Activated naive CD4-positive, alpha-beta T cell treated with anti-CD3 and anti-CD28 coated beads for 36 hours (primary cell): ENCODE measurements around the gene KCNQ1. TPM values are rescaled to one million over a fixed set of nuclear protein-coding genes. Genes with fewer than 3 reads are reported as not detected.

ENCODE experiments used
- CTCF ChIA-PET: fragments of 350-600 bp; sonication (Branson Sonifier 250); formaldehyde crosslinking; loops from one replicate; lab custom pipeline; 2021; ENCODE audit warnings: antibody characterized with exemption; lab: Charles Lee
- DNase-seq: peaks from one replicate; pipeline ENCODE4 v3.0.0-alpha.2; 2020
- H3K27ac Mint-ChIP-seq: one replicate; pipeline ENCODE4 v1.8.0; 2021; ENCODE audit warnings: mild to moderate bottlenecking, mixed read lengths
- H3K27me3 Mint-ChIP-seq: one replicate; pipeline ENCODE4 v1.8.0; 2021; ENCODE audit warnings: low read depth, mixed read lengths
- H3K36me3 Mint-ChIP-seq: one replicate; pipeline ENCODE4 v1.8.0; 2021; ENCODE audit warnings: low read depth, mixed read lengths
- H3K4me1 Mint-ChIP-seq: one replicate; pipeline ENCODE4 v1.8.0; 2021; ENCODE audit warnings: low read depth, mixed read lengths
- H3K4me3 Mint-ChIP-seq: one replicate; pipeline ENCODE4 v1.8.0; 2021; ENCODE audit warnings: mild to moderate bottlenecking, moderate library complexity, mixed read lengths
- H3K9me3 Mint-ChIP-seq: one replicate; pipeline ENCODE4 v1.8.0; 2021; ENCODE audit warnings: mixed read lengths
- intact Hi-C: fragments of 100-400 bp; cut with micrococcal nuclease; formaldehyde crosslinking; loops from one replicate; pipeline ENCODE4 v1.15.1; 2023
- total RNA-seq, 2 experiments: library from RNA; stranded (reverse); gene quantifications; one replicate each; pipeline ENCODE4 v1.2.3, GENCODE V29; 2021

Gene KCNQ1
- total RNA-seq, 2 experiments from 2014 or later, result 10.6 to 10.8 TPM

- Mint-ChIP-seq H3K27me3 (no peaks in the 10 kb centered on the region), H3K4me3 (peak overlapping the region; percentile 84), H3K36me3 (no peaks in the 10 kb centered on the region), H3K27ac (peak overlapping the region; percentile 80), H3K4me1 (peaks cover 16% of the 10 kb centered on the region), H3K9me3 (no peaks in the 10 kb centered on the region)
- DNase-seq, result no peak
- CTCF ChIA-PET, result interaction anchor here (0.5 to 11.3 kb wide), 13 partner anchors 8 to 590 kb away, joined by 3 to 280 read pairs (median 5); partner anchors contain the start of genes C11orf21, PHLDA2 and TSPAN32
- intact Hi-C loops, result loop anchor here (1.0 to 2.0 kb wide), 6 partner anchors 11 to 491 kb away; partner anchors contain the start of gene TSSC4
Measured at GRCh38 chr11:2891326-2892214, 446.8 kb downstream of the KCNQ1 start.

- CTCF ChIA-PET, result interaction anchor here (0.5 to 11.3 kb wide), 14 partner anchors 9 to 386 kb away, joined by 3 to 280 read pairs (median 4); partner anchors contain the start of gene PHLDA2
- H3K27me3 Mint-ChIP-seq, result no peaks in the 10 kb centered on the region
- peaks cover 16% of the 10 kb centered on the region for H3K4me1 Mint-ChIP-seq
- no peaks in the 10 kb centered on the region for H3K36me3 Mint-ChIP-seq
- intact Hi-C loops, result loop anchor here (1.0 to 2.0 kb wide), 6 partner anchors 10 to 492 kb away; partner anchors contain the start of gene TSSC4
- H3K27ac Mint-ChIP-seq, result peak overlapping the region; percentile 80
- peak; percentile 79 for DNase-seq
- peak overlapping the region; percentile 84 for H3K4me3 Mint-ChIP-seq
- no peaks in the 10 kb centered on the region for H3K9me3 Mint-ChIP-seq
Measured at GRCh38 chr11:2892215-2892966, 447.6 kb downstream of the KCNQ1 start.

GRCh38 chr11:2892967-2893528 lies 448.2 kb downstream of the KCNQ1 start:
- Mint-ChIP-seq H3K27ac (peak overlapping the region; percentile 53), H3K4me1 (peaks cover 20% of the 10 kb centered on the region), H3K27me3 (no peaks in the 10 kb centered on the region), H3K36me3 (no peaks in the 10 kb centered on the region), H3K4me3 (peak overlapping the region; percentile 84), H3K9me3 (no peaks in the 10 kb centered on the region)
- intact Hi-C loops, result loop anchor here (1.0 to 2.0 kb wide), 6 partner anchors 9 to 493 kb away; partner anchors contain the start of gene TSSC4
- CTCF ChIA-PET, result interaction anchor here (0.5 to 11.3 kb wide), 13 partner anchors 10 to 386 kb away, joined by 3 to 280 read pairs (median 4); partner anchors contain the start of gene PHLDA2
- DNase-seq, result peak; percentile 67

GRCh38 chr11:2893935-2894334 lies 449.1 kb downstream of the KCNQ1 start:
- H3K4me1 Mint-ChIP-seq, result peaks cover 29% of the 10 kb centered on the region
- H3K4me3 Mint-ChIP-seq, result peak overlapping the region; percentile 39
- no peak for DNase-seq
- CTCF ChIA-PET, result interaction anchor here (0.8 to 11.3 kb wide), 3 partner anchors 36 to 360 kb away, joined by 3 to 280 read pairs (median 8); no protein-coding TSS in a partner anchor
- H3K27me3 Mint-ChIP-seq, result no peaks in the 10 kb centered on the region
- intact Hi-C loops, result loop anchor here (2.0 kb wide), 1 partner anchor 447 kb away; no protein-coding TSS in a partner anchor
- H3K27ac Mint-ChIP-seq, result no peak overlapping the region
- no peaks in the 10 kb centered on the region for H3K9me3 Mint-ChIP-seq
- H3K36me3 Mint-ChIP-seq, result no peaks in the 10 kb centered on the region

GRCh38 chr11:2896047-2896446 lies 451.2 kb downstream of the KCNQ1 start:
- CTCF ChIA-PET, result interaction anchor here (0.6 kb wide), 1 partner anchor 67 kb away, joined by 3 read pairs; no protein-coding TSS in a partner anchor
- no peaks in the 10 kb centered on the region for H3K27me3 Mint-ChIP-seq

GRCh38 chr11:2897048-2897447 lies 452.2 kb downstream of the KCNQ1 start:
- DNase-seq, result no peak
- CTCF ChIA-PET, result no interaction called here
- H3K4me3 Mint-ChIP-seq, result no peak overlapping the region
- peaks cover 35% of the 10 kb centered on the region for H3K4me1 Mint-ChIP-seq
- no peaks in the 10 kb centered on the region for H3K9me3 Mint-ChIP-seq
- H3K27ac Mint-ChIP-seq, result no peak overlapping the region
- H3K36me3 Mint-ChIP-seq, result peaks cover 2% of the 10 kb centered on the region
- H3K27me3 Mint-ChIP-seq, result no peaks in the 10 kb centered on the region
- intact Hi-C loops, result no loop called here

More at GRCh38 chr11:2896047-2896446, 451.2 kb downstream of the KCNQ1 start:
- no peak for DNase-seq
- H3K4me1 Mint-ChIP-seq, result peaks cover 45% of the 10 kb centered on the region
- no peak overlapping the region for H3K4me3 Mint-ChIP-seq
- H3K27ac Mint-ChIP-seq, result no peak overlapping the region
- peaks cover 2% of the 10 kb centered on the region for H3K36me3 Mint-ChIP-seq
- no peaks in the 10 kb centered on the region for H3K9me3 Mint-ChIP-seq
- intact Hi-C loops, result no loop called here

GRCh38 chr11:2898366-2899079 lies 453.7 kb downstream of the KCNQ1 start:
- Mint-ChIP-seq H3K36me3 (peaks cover 2% of the 10 kb centered on the region), H3K9me3 (no peaks in the 10 kb centered on the region), H3K27ac (peak overlapping the region; percentile 73), H3K4me1 (peaks cover 31% of the 10 kb centered on the region), H3K4me3 (peak overlapping the region; percentile 38), H3K27me3 (no peaks in the 10 kb centered on the region)
- intact Hi-C loops, result no loop called here
- CTCF ChIA-PET, result interaction anchor here (0.9 kb wide), 1 partner anchor 11 kb away, joined by 4 read pairs; no protein-coding TSS in a partner anchor
- DNase-seq, result peak; percentile 74

Other genes starting within 250 kb of the KCNQ1 start
- gene ASCL2, start 174.4 kb upstream of the KCNQ1 start, total RNA-seq, result not detected
- 1 to 10 TPM; 6.1 to 6.6 TPM for gene C11orf21, start 143.1 kb upstream of the KCNQ1 start, total RNA-seq
- 1 to 10 TPM; 5.0 to 5.3 TPM for gene TSPAN32, start 143.0 kb upstream of the KCNQ1 start, total RNA-seq
- 100 to 1,000 TPM; 127 to 128 TPM for gene CD81, start 67.7 kb upstream of the KCNQ1 start, total RNA-seq
- 10 to 100 TPM; 41.9 to 42.0 TPM for gene TSSC4, start 44.3 kb upstream of the KCNQ1 start, total RNA-seq
- gene TRPM5, start 494 bp upstream of the KCNQ1 start, total RNA-seq, result not detected